Mesenchymal stem cell (in vitro differentiated cells and primary cell): Measurements from ENCODE around the gene FANCE. TPM values are rescaled to one million over a fixed set of nuclear protein-coding genes. Genes with fewer than 3 reads are reported as not detected.

Source experiments
- small RNA-seq: library from polyadenylated mRNA; stranded (forward); fragments of <200 nt; extraction: miRNeasy Mini kit (QIAGEN cat#:217004); gene quantifications from one replicate; pipeline ENCODE3, GENCODE V24; 2013; ENCODE audit warnings: low read depth

Gene FANCE

Small RNA genes within 50 kb of the gene (small RNA-seq; reads per million reads assigned to genes)
- not detected for gene MIR7111
